T-helper 1 cell treated with Interleukin-12 subunit alpha and Interleukin-12 subunit beta and Interleukin-4 antibody, amounts not matched to agents 30 μg/mL and 1 μg/mL, for 36 hours (primary cell): Measurements from ENCODE around the gene KANSL1.
A peak's percentile ranks its signal among the peaks of the same experiment; 100 is the strongest.

Source experiments
- H3K27ac Mint-ChIP-seq: one replicate; pipeline ENCODE4 v1.8.0; 2021; ENCODE audit warnings: mild to moderate bottlenecking, mixed read lengths
- H3K27me3 Mint-ChIP-seq: one replicate; pipeline ENCODE4 v1.8.0; 2021; ENCODE audit warnings: low read depth, mixed read lengths
- H3K36me3 Mint-ChIP-seq: one replicate; pipeline ENCODE4 v1.8.0; 2021; ENCODE audit warnings: low read depth, mixed read lengths
- H3K4me1 Mint-ChIP-seq: one replicate; pipeline ENCODE4 v1.8.0; 2021; ENCODE audit warnings: low read depth, mixed read lengths
- H3K4me3 Mint-ChIP-seq: one replicate; pipeline ENCODE4 v1.8.0; 2021; ENCODE audit warnings: mild to moderate bottlenecking, moderate library complexity, mixed read lengths
- H3K9me3 Mint-ChIP-seq: one replicate; pipeline ENCODE4 v1.8.0; 2021; ENCODE audit warnings: mixed read lengths

KANSL1 gene

GRCh38 chr17:46056800-46057304 is 136.4 kb downstream of the KANSL1 start:
- Mint-ChIP-seq H3K4me1 (peaks cover 15% of the 10 kb centered on the region), H3K27ac (no peak overlapping the region), H3K4me3 (no peak overlapping the region), H3K9me3 (no peaks in the 10 kb centered on the region), H3K27me3 (no peaks in the 10 kb centered on the region), H3K36me3 (peaks cover 22% of the 10 kb centered on the region)

- Mint-ChIP-seq H3K9me3 (no peaks in the 10 kb centered on the region), H3K27ac (no peak overlapping the region), H3K4me1 (peaks cover 17% of the 10 kb centered on the region), H3K36me3 (peaks cover 34% of the 10 kb centered on the region), H3K27me3 (no peaks in the 10 kb centered on the region), H3K4me3 (no peak overlapping the region)
Measured at GRCh38 chr17:46053911-46054534, 139.2 kb downstream of the KANSL1 start.

DNA sequence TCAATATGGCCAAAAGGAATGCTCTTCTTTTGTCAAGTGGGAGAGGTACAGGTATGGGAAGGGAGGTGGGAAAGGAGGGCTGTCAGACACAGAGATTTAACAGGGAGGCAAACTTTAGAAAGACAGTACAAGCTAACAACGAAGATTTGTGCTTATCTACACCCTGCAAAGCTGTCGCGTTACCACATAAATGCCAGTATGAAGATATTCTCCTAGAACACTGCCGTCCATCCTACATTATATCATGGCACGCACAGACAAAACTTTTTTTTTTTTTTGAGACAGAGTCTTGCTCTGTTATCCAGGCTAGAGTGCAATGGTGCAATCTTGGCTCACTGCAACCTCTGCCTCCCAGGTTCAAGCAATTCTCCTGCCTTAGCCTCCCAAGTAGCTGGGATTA is 143.6 kb downstream of the KANSL1 start:
- Mint-ChIP-seq H3K9me3 (no peaks in the 10 kb centered on the region), H3K4me3 (no peak overlapping the region), H3K27ac (no peak overlapping the region), H3K36me3 (peaks cover 40% of the 10 kb centered on the region), H3K27me3 (no peaks in the 10 kb centered on the region), H3K4me1 (peaks cover 18% of the 10 kb centered on the region)

DNA sequence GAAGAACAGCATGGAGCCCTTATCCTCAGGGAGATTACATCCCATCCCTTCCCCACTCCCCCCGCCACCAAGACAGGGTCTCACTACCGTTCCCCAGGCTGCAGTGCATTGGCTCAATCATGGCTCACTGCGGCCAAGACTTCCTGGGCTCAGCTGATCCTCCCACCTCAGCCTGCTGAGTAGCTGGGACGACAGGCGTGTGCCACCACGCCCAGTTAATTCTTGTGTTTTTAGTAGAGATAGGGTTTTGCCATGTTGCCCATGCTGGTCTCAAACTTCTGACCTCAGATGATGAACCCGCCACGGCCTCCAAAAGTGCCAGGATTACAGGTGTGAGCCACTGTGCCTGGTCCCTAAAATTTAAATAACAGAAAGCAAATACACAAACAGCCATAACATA is 145.4 kb downstream of the KANSL1 start:
- no peak overlapping the region for H3K27ac Mint-ChIP-seq
- H3K9me3 Mint-ChIP-seq: no peaks in the 10 kb centered on the region
- H3K36me3 Mint-ChIP-seq: peaks cover 39% of the 10 kb centered on the region
- H3K4me3 Mint-ChIP-seq: no peak overlapping the region
- H3K27me3 Mint-ChIP-seq: no peaks in the 10 kb centered on the region
- peaks cover 14% of the 10 kb centered on the region for H3K4me1 Mint-ChIP-seq

GRCh38 chr17:46047398-46047797 is 145.8 kb downstream of the KANSL1 start:
- peaks cover 38% of the 10 kb centered on the region for H3K36me3 Mint-ChIP-seq
- H3K27me3 Mint-ChIP-seq: no peaks in the 10 kb centered on the region
- peaks cover 14% of the 10 kb centered on the region for H3K4me1 Mint-ChIP-seq
- no peak overlapping the region for H3K27ac Mint-ChIP-seq
- no peak overlapping the region for H3K4me3 Mint-ChIP-seq
- no peaks in the 10 kb centered on the region for H3K9me3 Mint-ChIP-seq

GRCh38 chr17:46046957-46047356 is 146.3 kb downstream of the KANSL1 start:
- peaks cover 33% of the 10 kb centered on the region for H3K36me3 Mint-ChIP-seq
- no peak overlapping the region for H3K27ac Mint-ChIP-seq
- H3K27me3 Mint-ChIP-seq: no peaks in the 10 kb centered on the region
- H3K9me3 Mint-ChIP-seq: no peaks in the 10 kb centered on the region
- H3K4me1 Mint-ChIP-seq: peaks cover 13% of the 10 kb centered on the region
- H3K4me3 Mint-ChIP-seq: no peak overlapping the region

DNA sequence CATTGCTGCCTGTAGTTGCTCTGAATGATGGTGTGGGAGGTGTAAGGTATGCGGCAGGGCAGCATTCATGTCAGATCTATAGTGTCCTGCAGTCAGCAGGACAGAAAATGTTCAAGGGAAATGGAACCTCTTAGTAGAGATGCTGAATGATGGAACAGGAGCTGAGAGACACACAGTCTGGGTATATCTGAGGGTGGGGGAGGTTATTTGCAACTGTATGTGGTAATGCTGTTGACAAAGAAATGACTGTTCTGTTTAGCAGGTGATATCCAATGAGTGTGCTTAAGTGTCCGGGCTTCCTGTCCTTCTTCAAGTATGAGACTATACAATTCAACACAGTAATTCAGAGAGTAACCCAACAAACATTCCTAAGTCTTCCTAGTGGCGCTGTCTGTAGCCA is 147.6 kb downstream of the KANSL1 start:
- Mint-ChIP-seq H3K4me1 (peaks cover 11% of the 10 kb centered on the region), H3K9me3 (no peaks in the 10 kb centered on the region), H3K27ac (peak overlapping the region; percentile 17), H3K4me3 (no peak overlapping the region), H3K27me3 (no peaks in the 10 kb centered on the region), H3K36me3 (peaks cover 31% of the 10 kb centered on the region)

- no peak overlapping the region for H3K4me3 Mint-ChIP-seq
- no peaks in the 10 kb centered on the region for H3K9me3 Mint-ChIP-seq
- no peaks in the 10 kb centered on the region for H3K27me3 Mint-ChIP-seq
- H3K36me3 Mint-ChIP-seq: peaks cover 33% of the 10 kb centered on the region
- H3K27ac Mint-ChIP-seq: no peak overlapping the region
- peaks cover 11% of the 10 kb centered on the region for H3K4me1 Mint-ChIP-seq
Measured at GRCh38 chr17:46044989-46045388, 148.2 kb downstream of the KANSL1 start.

- H3K36me3 Mint-ChIP-seq: peaks cover 34% of the 10 kb centered on the region
Measured at GRCh38 chr17:46044286-46044928, 148.8 kb downstream of the KANSL1 start.

GRCh38 chr17:46043606-46044005 is 149.6 kb downstream of the KANSL1 start:
- H3K27ac Mint-ChIP-seq: peak overlapping the region; percentile 11
- H3K9me3 Mint-ChIP-seq: no peaks in the 10 kb centered on the region
- no peaks in the 10 kb centered on the region for H3K27me3 Mint-ChIP-seq
- H3K36me3 Mint-ChIP-seq: peaks cover 33% of the 10 kb centered on the region
- peaks cover 11% of the 10 kb centered on the region for H3K4me1 Mint-ChIP-seq
- H3K4me3 Mint-ChIP-seq: no peak overlapping the region

More at GRCh38 chr17:46044286-46044928, 148.8 kb downstream of the KANSL1 start:
- H3K27me3 Mint-ChIP-seq: no peaks in the 10 kb centered on the region
- peaks cover 11% of the 10 kb centered on the region for H3K4me1 Mint-ChIP-seq
- no peaks in the 10 kb centered on the region for H3K9me3 Mint-ChIP-seq
- H3K4me3 Mint-ChIP-seq: no peak overlapping the region
- peak overlapping the region; percentile 3 for H3K27ac Mint-ChIP-seq

DNA sequence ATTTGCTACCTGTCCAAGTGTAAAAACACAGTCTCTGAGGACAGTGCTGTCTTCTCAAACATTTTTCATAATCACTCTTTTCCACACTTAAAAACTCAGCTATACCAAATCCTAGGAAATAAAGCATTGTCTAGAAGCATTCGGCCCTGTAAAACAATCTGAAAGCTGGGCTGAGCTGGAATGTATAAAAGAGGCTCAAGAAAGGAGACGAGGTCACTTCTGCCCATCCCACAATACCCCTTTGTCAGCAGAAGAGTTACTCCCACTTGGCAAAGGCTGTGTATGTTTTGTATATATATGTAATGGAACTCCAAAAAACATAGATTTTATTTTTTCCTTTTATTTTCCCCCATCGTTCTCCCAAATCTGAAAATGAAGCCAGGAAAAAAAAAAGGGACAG is 150.3 kb downstream of the KANSL1 start:
- H3K36me3 Mint-ChIP-seq: peaks cover 36% of the 10 kb centered on the region
- peaks cover 16% of the 10 kb centered on the region for H3K4me1 Mint-ChIP-seq
- no peaks in the 10 kb centered on the region for H3K9me3 Mint-ChIP-seq
- H3K27me3 Mint-ChIP-seq: no peaks in the 10 kb centered on the region
- no peak overlapping the region for H3K27ac Mint-ChIP-seq
- no peak overlapping the region for H3K4me3 Mint-ChIP-seq

DNA sequence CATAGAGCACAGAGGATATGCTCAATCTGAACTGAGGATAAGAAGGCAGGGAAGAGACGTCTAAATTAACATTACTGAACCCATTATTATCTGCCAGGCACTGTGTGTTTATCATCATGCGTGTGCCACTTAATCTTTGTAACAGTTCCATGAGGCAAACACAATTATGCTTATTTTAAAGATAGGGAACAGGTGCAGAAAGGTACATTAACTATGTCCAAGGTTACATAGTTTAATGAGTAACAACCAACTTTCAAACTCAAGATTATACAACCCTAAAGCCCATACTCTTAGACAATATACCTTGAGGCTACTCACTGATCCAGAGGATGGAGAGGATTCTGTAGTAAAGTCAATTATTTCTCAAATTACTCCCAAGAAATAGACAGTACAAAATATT is 151.0 kb downstream of the KANSL1 start:
- Mint-ChIP-seq H3K9me3 (no peaks in the 10 kb centered on the region), H3K36me3 (peaks cover 36% of the 10 kb centered on the region), H3K4me3 (no peak overlapping the region), H3K27ac (no peak overlapping the region), H3K27me3 (no peaks in the 10 kb centered on the region), H3K4me1 (peaks cover 17% of the 10 kb centered on the region)

- no peaks in the 10 kb centered on the region for H3K9me3 Mint-ChIP-seq
- no peak overlapping the region for H3K27ac Mint-ChIP-seq
- H3K36me3 Mint-ChIP-seq: peaks cover 39% of the 10 kb centered on the region
- no peak overlapping the region for H3K4me3 Mint-ChIP-seq
- H3K4me1 Mint-ChIP-seq: peaks cover 21% of the 10 kb centered on the region
- no peaks in the 10 kb centered on the region for H3K27me3 Mint-ChIP-seq
Measured at GRCh38 chr17:46039592-46040186, 153.5 kb downstream of the KANSL1 start.

DNA sequence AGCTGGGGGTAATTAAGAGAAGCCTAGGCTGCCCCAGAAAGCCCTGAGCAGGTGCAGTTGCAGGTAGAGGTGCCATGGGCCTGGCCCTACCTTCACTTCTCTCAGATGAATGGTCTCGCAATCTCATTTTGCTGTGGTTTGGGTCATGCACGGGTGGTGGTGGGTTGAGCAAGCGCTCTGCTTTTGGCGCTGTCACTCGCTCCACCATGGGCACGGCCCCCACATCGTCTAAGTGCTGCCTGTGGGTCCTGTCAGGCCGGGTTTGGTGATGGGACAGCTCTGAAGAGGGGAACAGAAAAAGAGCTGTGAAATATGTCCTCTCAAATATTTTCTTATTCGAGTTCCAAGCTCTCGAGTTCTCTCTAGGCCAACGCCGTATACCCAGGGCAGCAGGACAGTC is 154.3 kb downstream of the KANSL1 start:
- H3K9me3 Mint-ChIP-seq: no peaks in the 10 kb centered on the region
- H3K27ac Mint-ChIP-seq: no peak overlapping the region
- no peaks in the 10 kb centered on the region for H3K27me3 Mint-ChIP-seq
- H3K4me3 Mint-ChIP-seq: no peak overlapping the region
- H3K36me3 Mint-ChIP-seq: peaks cover 42% of the 10 kb centered on the region
- peaks cover 20% of the 10 kb centered on the region for H3K4me1 Mint-ChIP-seq

DNA sequence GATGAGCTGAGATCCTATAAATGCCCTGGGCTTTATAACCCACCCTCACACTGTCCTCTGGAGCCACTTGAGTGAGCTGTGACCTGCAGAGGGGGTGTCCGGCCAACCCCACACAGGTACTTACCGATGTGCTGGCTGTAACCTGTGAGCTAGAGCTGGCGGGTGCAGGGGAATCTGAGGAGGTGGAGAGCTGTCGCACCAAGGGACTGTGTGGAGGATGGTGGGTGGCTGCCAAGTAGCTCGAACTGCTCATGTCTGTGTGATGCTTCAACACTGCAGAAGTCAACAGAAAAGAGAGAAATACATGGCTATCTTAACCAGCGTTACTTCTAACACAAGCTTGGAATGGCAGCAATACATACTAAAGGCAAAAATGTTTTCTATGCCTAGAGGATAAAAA is 154.8 kb downstream of the KANSL1 start:
- peaks cover 20% of the 10 kb centered on the region for H3K4me1 Mint-ChIP-seq
- peaks cover 38% of the 10 kb centered on the region for H3K36me3 Mint-ChIP-seq
- no peak overlapping the region for H3K4me3 Mint-ChIP-seq

More for the DNA sequence above, 154.8 kb downstream of the KANSL1 start:
- no peak overlapping the region for H3K27ac Mint-ChIP-seq
- H3K9me3 Mint-ChIP-seq: no peaks in the 10 kb centered on the region
- H3K27me3 Mint-ChIP-seq: no peaks in the 10 kb centered on the region
